Smooth muscle cell (in vitro differentiated cells): ENCODE results near the gene CDC14B. TPM values are rescaled to one million over a fixed set of nuclear protein-coding genes. Genes with fewer than 3 reads are reported as not detected.

Experiments used
- DNase-seq: peaks from one replicate; lab custom pipeline; 2025; ENCODE audit not compliant: unreplicated experiment; lab: John Stamatoyannopoulos, UW
- H2AFZ ChIP-seq: fragments of 200-600 bp; sonication (generic); 2 replicates; pipeline ENCODE4 v1.6.0; 2016; ENCODE audit warnings: antibody characterized with exemption, low read depth, mild to moderate bottlenecking
- H3F3A ChIP-seq: fragments of 200-600 bp; sonication (generic); 2 replicates; pipeline ENCODE4 v1.6.0; 2017; ENCODE audit warnings: antibody characterized with exemption, low read depth
- H3K27ac ChIP-seq: fragments of 200-600 bp; sonication (generic); 2 replicates; pipeline ENCODE4 v1.5.1; 2016; ENCODE audit warnings: low read depth, mild to moderate bottlenecking
- H3K27me3 ChIP-seq: fragments of 200-600 bp; sonication (generic); 2 replicates; pipeline ENCODE4 v1.6.1; 2016; ENCODE audit warnings: low read depth, mild to moderate bottlenecking
- H3K36me3 ChIP-seq: fragments of 200-600 bp; sonication (generic); 2 replicates; pipeline ENCODE4 v1.5.1; 2016; ENCODE audit warnings: low read depth
- H3K4me1 ChIP-seq: fragments of 200-600 bp; sonication (generic); 2 replicates; pipeline ENCODE4 v1.5.1; 2016; ENCODE audit warnings: low read depth
- H3K4me2 ChIP-seq: fragments of 200-600 bp; sonication (generic); 2 replicates; pipeline ENCODE4 v1.6.0; 2016; ENCODE audit warnings: mild to moderate bottlenecking
- H3K4me3 ChIP-seq: fragments of 200-600 bp; sonication (generic); 2 replicates; pipeline ENCODE4 v1.5.1; 2016; ENCODE audit warnings: mild to moderate bottlenecking
- H3K79me2 ChIP-seq: fragments of 200-600 bp; sonication (generic); 2 replicates; pipeline ENCODE4 v1.6.0; 2016; ENCODE audit warnings: low read depth, mild to moderate bottlenecking
- H3K9ac ChIP-seq: fragments of 200-600 bp; sonication (generic); 2 replicates; pipeline ENCODE4 v1.6.0; 2016; ENCODE audit warnings: low read depth
- H3K9me3 ChIP-seq: fragments of 200-600 bp; sonication (generic); replicated peaks from 2 replicates; pipeline ENCODE4 v1.5.1; 2016; ENCODE audit warnings: low read depth
- H4K20me1 ChIP-seq: fragments of 200-600 bp; sonication (generic); 2 replicates; pipeline ENCODE4 v1.6.0; 2016; ENCODE audit warnings: low read depth
- WGBS: methylation state at CpG from one replicate; pipeline ENCODE4 v1.1.7; 2016; ENCODE audit warnings: low lambda C conversion rate; 5-methylcytosine and 5-hydroxymethylcytosine counted together
- polyA plus RNA-seq: library from polyadenylated mRNA; unstranded; fragments of >200 nt; fragmentation: Nextera tagmentation; extraction: Ambion mirVana; gene quantifications from 2 replicates; pipeline ENCODE4 v1.2.1, GENCODE V29; 2016
- total RNA-seq: library from RNA; depleted of rRNA; stranded (reverse); fragments of >200 nt; gene quantifications from 2 replicates; pipeline ENCODE4 v1.2.3, GENCODE V29; 2014
- TF ChIP-seq, protein P1 (sequence below): fragments of 200-600 bp; sonication (generic); IDR thresholded peaks from 2 replicates; pipeline ENCODE4 v1.5.1; 2017; ENCODE audit warnings: borderline replicate concordance, mild to moderate bottlenecking, antibody characterized with exemption; ENCODE audit not compliant: insufficient read depth, poor library complexity, severe bottlenecking

Gene CDC14B
- total and polyA plus RNA-seq, 2 experiments from 2014 or later, result 5.7 to 16.0 TPM

DNA sequence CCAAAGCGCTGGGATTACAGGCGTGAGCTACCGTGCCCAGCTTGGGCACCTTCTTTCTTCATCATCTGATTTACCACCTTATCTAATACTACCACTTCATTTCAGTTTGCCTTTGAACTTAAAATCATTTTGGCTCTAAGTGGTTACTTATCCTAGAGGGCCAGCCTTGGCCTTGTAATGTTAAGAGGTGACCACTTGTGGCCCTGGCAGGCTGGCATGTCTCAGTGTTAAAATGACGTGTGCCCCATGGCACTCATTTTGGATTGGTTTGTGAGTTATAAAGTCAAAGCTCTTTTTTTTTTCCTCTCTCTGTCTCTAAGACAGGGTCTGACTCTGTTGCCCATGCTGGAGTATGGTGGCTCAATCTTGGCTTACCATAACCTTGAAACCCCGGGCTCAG lies 151.9 kb downstream of the CDC14B start:
- Histone ChIP-seq H3K4me3 (no peak overlapping the region), H3K9me3 (no peaks in the 10 kb centered on the region), H2AFZ (no peak overlapping the region), H3K9ac (no peak overlapping the region), H3K36me3 (peaks cover 8% of the 10 kb centered on the region), H3K27me3 (no peaks in the 10 kb centered on the region), H3K4me1 (no peaks in the 10 kb centered on the region), H3F3A (no peaks in the 10 kb centered on the region), H3K27ac (no peak overlapping the region), H4K20me1 (no peaks in the 10 kb centered on the region), H3K4me2 (no peak overlapping the region), H3K79me2 (no peaks in the 10 kb centered on the region)
- TF ChIP-seq, protein P1, sequence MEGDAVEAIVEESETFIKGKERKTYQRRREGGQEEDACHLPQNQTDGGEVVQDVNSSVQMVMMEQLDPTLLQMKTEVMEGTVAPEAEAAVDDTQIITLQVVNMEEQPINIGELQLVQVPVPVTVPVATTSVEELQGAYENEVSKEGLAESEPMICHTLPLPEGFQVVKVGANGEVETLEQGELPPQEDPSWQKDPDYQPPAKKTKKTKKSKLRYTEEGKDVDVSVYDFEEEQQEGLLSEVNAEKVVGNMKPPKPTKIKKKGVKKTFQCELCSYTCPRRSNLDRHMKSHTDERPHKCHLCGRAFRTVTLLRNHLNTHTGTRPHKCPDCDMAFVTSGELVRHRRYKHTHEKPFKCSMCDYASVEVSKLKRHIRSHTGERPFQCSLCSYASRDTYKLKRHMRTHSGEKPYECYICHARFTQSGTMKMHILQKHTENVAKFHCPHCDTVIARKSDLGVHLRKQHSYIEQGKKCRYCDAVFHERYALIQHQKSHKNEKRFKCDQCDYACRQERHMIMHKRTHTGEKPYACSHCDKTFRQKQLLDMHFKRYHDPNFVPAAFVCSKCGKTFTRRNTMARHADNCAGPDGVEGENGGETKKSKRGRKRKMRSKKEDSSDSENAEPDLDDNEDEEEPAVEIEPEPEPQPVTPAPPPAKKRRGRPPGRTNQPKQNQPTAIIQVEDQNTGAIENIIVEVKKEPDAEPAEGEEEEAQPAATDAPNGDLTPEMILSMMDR, result no peak
- 96% methylated on average over 5 of the region's 5 CpGs for WGBS
- DNase-seq, result no peak

- Histone ChIP-seq H3K79me2 (no peaks in the 10 kb centered on the region), H3K4me1 (peaks cover 9% of the 10 kb centered on the region), H3K9ac (no peak overlapping the region), H4K20me1 (no peaks in the 10 kb centered on the region), H2AFZ (no peak overlapping the region), H3K27ac (no peak overlapping the region), H3K36me3 (no peaks in the 10 kb centered on the region), H3K9me3 (no peaks in the 10 kb centered on the region), H3F3A (no peaks in the 10 kb centered on the region), H3K27me3 (no peaks in the 10 kb centered on the region), H3K4me2 (no peak overlapping the region), H3K4me3 (no peak overlapping the region)
- TF ChIP-seq, protein P1, result no peak
- no peak for DNase-seq
- 92% methylated on average over 6 of the region's 6 CpGs for WGBS
These were observed 155.2 kb downstream of the CDC14B start for GRCh38 chr9:96464426-96464825.

DNA sequence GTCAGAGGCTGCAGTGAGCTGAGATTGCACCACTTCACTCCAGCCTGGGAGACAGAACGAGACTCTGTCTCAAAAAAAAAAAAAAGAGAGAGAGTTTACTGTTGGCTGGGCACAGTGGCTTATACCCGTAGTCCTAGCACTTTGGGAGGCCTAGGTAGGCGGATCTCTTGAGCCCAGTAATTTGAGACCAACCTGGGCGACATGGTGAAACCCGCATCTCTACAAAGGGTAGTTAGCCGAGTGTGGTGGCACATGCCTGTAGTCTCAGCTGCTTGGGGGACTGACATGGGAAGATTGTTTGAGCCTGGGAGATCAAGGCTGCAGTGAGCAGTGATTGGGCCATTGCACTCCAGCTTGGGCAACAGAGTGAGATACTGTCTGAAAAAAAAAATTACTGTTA lies 157.1 kb downstream of the CDC14B start:
- 96% methylated on average over 6 of the region's 6 CpGs for WGBS
- no peaks in the 10 kb centered on the region for H3F3A ChIP-seq

GRCh38 chr9:96461336-96461735 lies 158.3 kb downstream of the CDC14B start:
- H3K4me3 ChIP-seq, result no peak overlapping the region
- WGBS, result 83% methylated on average over 8 of the region's 8 CpGs
- TF ChIP-seq, protein P1, result no peak
- H2AFZ ChIP-seq, result no peak overlapping the region
- no peaks in the 10 kb centered on the region for H3K79me2 ChIP-seq
- DNase-seq, result no peak
- H4K20me1 ChIP-seq, result no peaks in the 10 kb centered on the region
- no peaks in the 10 kb centered on the region for H3K27me3 ChIP-seq
- no peak overlapping the region for H3K9ac ChIP-seq
- no peaks in the 10 kb centered on the region for H3K36me3 ChIP-seq
- peaks cover 9% of the 10 kb centered on the region for H3K4me1 ChIP-seq
- H3K27ac ChIP-seq, result peak overlapping the region; percentile 24
- H3F3A ChIP-seq, result no peaks in the 10 kb centered on the region
- peak overlapping the region; percentile 9 for H3K4me2 ChIP-seq
- H3K9me3 ChIP-seq, result no peaks in the 10 kb centered on the region

More for the DNA sequence above, 157.1 kb downstream of the CDC14B start:
- H3K4me3 ChIP-seq, result no peak overlapping the region
- peaks cover 9% of the 10 kb centered on the region for H3K4me1 ChIP-seq
- no peak overlapping the region for H3K4me2 ChIP-seq
- H3K9ac ChIP-seq, result no peak overlapping the region
- no peak overlapping the region for H3K27ac ChIP-seq
- no peaks in the 10 kb centered on the region for H3K79me2 ChIP-seq
- H3K36me3 ChIP-seq, result no peaks in the 10 kb centered on the region
- TF ChIP-seq, protein P1, result no peak
- no peaks in the 10 kb centered on the region for H3K27me3 ChIP-seq
- no peaks in the 10 kb centered on the region for H3K9me3 ChIP-seq
- DNase-seq, result no peak
- H2AFZ ChIP-seq, result no peak overlapping the region
- H4K20me1 ChIP-seq, result no peaks in the 10 kb centered on the region
